ENCODE data around the gene DHX30.
"Not testable (repeated sequence)": the region's sequence is repeated elsewhere in the genome, so short reads cannot be mapped to it uniquely, and the experiment has no call there.

Gene DHX30

DNA sequence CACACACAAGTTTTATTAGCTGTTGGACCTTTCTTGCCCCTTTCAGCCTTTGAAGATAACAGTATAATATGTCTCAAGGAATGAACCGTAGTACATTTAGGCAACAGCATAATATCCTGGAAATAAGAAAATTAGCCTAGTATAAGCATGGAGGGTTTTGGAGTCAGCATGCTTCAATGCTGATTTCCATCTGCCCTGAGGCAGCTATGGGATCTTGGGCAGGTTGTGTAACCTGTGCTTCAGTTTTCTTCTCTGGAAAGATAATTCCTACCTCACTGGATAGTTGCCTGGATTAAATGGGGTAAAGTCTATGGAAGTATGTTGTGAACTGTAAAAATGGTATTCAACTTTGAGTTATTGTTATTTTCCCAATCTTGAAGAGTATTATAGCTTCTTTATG, 1.6 kb downstream of the DHX30 start:
- DNase-seq: no peak

GRCh38 chr3:47813551-47814177, 10.7 kb downstream of the DHX30 start:
- no peak for DNase-seq

- no peak for DNase-seq
These were observed 14.7 kb downstream of the DHX30 start for GRCh38 chr3:47817609-47818008.

- DNase-seq: peak; percentile 92
These were observed 21.9 kb downstream of the DHX30 start for GRCh38 chr3:47824541-47825473.

GRCh38 chr3:47825590-47825989, 22.7 kb downstream of the DHX30 start:
- DNase-seq: no peak

DNA sequence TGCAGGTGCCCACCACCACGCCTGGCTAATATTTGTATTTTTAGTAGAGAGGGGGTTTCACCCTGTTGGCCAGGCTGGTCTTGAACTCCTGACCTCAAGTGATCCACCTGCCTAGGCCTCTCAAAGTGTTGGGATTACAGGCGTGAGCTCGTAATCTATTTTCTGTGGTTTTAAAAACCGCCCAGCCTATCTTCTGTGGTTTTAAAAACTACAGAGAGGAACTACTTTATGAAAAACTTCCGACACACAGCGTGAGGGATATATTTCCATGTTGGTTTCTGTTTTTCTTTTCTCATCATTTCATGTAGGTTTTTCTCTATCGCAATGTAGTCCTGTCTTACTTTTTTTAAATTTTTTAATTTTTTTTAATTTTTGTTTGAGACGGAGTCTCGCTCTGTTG, 26.5 kb downstream of the DHX30 start:
- DNase-seq: not testable (repeated sequence)

DNA sequence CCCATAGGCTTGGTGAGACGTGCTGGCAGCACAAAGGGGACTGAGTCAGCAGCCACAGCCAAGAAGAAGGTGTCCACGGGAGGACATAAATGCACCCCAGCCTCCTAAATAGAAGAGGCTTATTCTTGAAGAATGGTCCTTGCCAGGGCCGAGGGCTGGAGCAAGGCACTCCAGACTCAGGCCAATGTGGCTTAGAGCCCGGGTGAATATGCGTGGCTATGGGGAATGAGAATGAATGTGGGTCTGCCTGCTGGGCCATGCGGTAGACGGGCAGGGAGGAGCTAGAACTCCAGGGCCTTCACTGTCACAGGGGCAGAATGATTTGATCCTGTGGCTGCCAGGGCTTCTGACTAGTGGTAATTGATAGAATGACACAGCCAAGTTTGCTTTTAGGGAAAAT, 34.0 kb downstream of the DHX30 start:
- no peak for DNase-seq

DNA sequence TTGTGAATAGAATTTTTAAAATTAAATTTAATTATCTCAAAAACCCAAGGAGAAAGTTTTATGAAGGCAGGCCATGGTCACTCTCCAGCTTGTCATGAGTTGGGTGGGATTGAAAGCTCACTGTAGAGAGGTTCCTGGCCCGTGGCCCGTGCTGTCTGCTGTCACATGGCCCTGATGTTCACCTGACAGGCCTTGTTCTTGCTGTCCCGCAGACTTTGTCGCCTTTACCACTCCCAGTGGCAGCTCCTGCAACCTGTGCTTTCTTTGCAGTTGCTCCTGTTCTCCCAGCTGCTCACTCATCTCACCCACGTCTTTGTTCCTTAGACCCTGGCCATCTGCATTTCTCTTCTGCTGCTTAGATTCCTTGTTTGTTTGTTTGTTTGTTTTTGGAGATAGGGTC, 35.6 kb downstream of the DHX30 start:
- DNase-seq: no peak

DNA sequence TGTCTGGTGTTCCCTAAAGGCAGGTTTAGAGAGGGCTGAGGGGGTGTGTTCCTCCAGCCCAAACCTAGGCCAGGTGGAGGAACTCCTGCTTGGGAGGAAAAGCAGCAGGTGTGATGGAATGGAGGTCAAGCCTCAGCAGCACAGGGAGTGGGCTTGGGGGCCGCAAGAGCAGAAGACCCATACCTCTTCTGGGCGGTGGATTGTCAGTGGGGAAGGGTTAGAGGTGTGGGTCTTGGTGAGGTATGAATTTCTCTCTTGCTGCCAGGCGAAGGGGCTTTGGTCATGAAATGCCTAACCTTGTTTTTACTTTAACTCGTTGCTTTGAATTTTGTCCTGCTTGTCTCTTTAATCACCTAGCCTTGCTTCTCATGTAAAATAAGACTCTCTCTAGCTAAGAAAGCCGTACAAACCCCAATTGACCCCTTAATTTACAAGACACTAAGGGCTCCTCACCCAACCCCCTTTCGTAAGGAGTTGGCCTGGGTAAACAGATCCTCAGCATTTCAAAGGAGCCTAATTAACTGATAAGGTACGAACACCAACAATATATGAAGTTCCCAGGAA, 38.9 kb downstream of the DHX30 start:
- no peak for DNase-seq

DNA sequence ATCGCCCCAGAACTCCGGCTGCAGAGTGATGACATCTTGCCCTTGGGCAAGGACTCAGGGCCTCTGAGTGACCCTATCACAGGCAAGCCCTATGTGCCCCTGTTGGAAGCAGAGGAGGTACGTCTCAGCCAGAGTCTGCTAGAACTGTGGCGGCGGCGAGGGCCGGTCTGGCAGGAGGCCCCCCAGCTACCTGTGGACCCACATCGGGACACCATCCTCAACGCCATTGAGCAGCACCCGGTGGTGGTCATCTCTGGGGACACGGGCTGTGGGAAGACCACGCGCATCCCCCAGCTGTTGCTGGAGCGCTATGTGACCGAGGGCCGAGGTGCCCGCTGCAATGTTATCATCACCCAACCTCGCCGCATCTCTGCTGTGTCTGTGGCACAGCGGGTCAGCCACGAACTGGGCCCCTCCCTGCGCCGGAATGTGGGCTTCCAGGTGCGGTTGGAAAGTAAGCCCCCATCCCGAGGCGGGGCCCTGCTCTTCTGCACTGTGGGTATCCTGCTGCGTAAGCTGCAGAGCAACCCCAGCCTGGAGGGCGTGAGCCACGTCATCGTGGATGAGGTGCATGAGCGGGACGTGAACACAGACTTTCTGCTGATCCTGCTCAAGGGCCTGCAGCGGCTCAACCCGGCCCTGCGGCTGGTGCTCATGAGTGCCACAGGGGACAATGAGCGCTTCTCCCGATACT, 43.4 kb downstream of the DHX30 start:
- no peak for DNase-seq

DNA sequence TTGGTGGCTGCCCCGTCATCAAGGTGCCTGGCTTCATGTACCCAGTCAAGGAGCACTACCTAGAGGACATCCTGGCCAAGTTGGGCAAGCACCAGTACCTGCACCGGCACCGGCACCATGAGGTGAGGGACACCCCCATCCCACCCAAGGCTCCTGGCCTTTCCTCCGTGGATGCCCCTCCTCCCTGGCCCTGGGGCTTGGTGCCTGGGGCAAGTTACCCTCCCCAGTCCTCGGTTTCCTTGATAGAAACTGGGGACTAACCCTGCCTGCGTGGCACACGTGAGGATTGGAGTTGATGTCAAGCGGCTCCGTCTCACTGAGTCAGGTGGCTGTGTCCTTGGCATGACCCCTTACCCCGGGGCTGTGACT, 43.9 kb downstream of the DHX30 start:
- no peak for DNase-seq

- no peak for DNase-seq
These were observed 44.3 kb downstream of the DHX30 start for GRCh38 chr3:47847260-47847659.

DNA sequence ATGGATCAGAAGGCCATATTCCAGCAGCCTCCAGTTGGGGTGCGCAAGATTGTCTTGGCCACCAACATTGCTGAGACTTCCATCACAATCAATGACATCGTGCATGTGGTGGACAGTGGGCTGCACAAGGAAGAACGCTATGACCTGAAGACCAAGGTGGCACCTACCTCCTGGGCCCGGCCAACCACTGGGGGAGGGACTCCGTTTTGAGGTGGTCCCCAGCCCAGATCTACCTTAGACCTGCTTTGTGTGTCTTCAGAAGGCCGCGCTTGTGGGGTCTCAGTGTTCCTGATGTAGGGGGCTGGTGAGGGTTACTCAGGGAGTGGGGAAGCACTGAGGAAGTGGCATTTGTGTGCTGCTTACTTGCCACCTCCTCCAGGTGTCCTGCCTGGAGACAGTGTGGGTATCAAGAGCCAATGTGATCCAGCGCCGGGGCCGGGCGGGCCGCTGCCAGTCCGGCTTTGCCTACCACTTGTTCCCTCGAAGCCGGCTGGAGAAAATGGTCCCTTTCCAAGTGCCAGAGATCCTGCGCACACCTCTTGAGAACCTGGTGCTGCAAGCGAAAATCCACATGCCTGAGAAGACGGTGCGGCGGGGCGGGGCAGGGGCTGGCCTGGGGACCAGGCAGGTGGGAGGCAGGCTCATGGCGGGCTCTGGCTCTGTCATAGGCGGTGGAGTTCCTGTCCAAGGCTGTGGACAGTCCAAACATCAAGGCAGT, 45.0 kb downstream of the DHX30 start:
- no peak for DNase-seq

DNA sequence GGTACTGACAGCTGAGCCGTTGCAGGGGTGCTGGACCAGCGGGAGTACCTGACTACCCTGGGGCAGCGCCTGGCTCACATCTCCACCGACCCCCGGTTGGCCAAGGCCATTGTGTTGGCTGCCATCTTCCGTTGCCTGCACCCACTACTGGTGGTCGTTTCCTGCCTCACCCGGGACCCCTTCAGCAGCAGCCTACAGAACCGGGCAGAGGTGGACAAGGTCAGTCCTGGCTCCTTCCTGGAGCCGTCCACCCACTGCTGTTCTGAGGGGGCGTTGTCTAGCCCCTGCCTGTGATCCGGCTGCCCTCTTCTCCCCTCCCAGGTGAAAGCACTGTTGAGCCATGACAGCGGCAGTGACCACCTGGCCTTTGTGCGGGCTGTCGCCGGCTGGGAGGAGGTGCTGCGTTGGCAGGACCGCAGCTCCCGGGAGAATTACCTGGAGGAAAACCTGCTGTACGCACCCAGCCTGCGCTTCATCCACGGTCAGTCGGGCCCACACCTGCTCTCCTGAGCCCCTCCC, 45.7 kb downstream of the DHX30 start:
- DNase-seq: no peak

DNA sequence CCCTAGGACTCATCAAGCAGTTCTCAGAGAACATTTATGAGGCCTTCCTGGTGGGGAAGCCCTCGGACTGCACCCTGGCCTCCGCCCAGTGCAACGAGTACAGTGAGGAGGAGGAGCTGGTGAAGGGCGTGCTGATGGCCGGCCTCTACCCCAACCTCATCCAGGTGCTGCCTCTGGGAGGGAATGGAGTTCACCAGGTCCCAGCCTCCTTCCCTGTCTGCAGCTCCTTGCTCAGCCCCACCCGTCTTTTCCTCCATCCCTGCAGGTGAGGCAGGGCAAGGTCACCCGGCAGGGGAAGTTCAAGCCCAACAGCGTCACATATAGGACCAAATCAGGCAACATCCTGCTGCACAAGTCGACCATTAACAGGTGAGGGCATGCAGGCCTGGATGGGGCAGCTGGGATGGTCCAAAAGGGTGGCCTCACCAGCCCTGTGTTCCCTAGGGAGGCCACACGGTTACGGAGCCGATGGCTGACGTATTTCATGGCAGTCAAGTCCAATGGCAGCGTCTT, 46.3 kb downstream of the DHX30 start:
- DNase-seq: no peak

GRCh38 chr3:47849699-47850563, 47.0 kb downstream of the DHX30 start:
- DNase-seq: no peak

- DNase-seq: no peak
These were observed 47.8 kb downstream of the DHX30 start for GRCh38 chr3:47850564-47851410.

DNA sequence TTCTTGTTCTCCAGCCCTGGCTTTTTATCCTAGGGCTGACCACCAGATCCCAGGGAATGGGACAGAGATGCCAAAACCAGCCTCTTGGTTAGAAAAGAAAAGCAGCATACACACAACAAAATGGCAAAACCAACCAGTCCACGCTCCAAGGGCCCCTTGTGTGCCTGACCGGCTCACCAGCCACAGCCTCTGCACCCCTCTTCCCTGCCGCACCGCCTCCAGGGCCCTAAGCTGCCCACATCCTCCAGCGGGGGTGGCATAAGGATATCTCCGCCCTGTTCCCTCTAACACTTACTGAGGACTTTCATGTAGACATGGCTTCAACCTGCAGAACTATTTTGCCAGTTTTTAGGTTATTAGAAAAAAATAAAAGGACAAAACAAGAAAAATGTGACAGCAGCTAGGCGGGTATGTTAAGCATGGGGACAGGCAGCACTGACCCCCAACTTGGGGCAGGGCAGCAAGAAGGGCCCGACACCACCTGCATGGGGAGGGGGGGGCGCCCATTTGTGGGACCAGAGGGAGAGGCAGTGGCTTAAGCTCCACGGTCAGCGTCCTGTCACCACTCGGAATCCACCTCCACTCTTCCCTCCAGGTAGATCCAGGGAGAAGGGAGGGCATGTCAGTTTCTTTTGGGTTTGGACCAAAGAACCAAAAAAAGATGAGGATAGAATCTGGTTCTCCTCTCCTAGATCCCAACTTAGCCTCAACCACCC, 49.1 kb downstream of the DHX30 start:
- no peak for DNase-seq
